Measurements from ENCODE around the gene GMPPB. TPM values are rescaled to one million over a fixed set of nuclear protein-coding genes. Genes with fewer than 3 reads are reported as not detected.

The GMPPB gene
- total and polyA plus RNA-seq, 9 of the 15 experiments (the other 6 are each of a cell fraction or from before 2014, with no cell fraction given): 0.53 to 17.4 (median 8.1) TPM

DNA sequence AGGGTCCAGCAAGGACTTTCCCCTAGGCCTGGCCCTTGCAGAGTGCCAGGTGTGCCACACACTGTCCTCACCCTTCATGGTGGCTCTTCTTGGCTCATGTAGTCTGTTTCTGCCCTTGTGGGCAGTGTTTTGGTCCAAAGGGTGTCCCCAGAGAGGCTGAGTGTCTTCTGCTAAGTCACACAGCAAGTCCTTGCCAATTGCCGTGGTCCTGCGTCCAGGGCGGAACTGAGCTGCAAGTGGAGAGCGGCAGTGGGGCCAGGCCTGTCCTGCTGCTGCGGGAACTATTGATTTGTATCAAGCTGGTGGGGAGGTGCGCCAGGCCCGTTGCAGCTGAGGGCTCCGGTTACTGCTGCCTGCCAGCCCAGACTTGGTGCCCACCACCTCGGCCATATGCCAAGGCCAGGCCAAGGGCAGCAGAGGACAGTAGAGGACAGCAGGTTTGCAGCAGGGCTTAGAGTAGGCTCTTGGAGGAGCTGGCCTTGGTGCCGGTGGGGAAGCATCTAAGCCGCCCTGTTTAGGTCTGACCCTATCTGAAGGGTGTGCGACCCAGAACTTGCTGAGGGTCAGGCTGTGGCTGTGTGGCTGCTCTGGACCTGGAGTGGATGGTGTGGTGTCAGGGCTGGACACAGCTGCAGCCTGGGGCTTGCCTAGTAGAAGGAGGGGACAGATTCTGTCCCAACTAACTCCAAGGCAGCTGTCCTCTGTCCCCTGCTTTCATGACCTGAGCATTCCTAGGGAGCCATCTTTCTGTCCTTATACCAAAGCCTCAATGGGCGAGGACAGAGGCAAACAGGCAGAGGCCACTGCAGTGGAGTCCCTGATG is 8.8 kb downstream of the GMPPB start:
- WGBS (ENCODE audit: insufficient coverage, low coverage, missing lambda C conversion rate): 67% methylated on average over 7 of the region's 13 CpGs
- ChIA-PET CTCF (ENCODE audit: low intra/inter-chr PET ratio) (no interaction called here), POLR2A (interaction anchor here (0.6 kb wide), 2 partner anchors 8 to 69 kb away, joined by 3 read pairs; no protein-coding TSS in a partner anchor)
- H4K20me1 ChIP-seq (replicated peaks; ENCODE audit: control insufficient read depth, insufficient read depth, low read length): no peaks in the 10 kb centered on the region
- no peaks in the 10 kb centered on the region for H3K27me3 ChIP-seq (ENCODE audit: control insufficient read depth in 2 of 2, insufficient read depth in 2 of 2, low read length in 2 of 2)
- no peaks in the 10 kb centered on the region for H3K79me2 ChIP-seq (ENCODE audit: control insufficient read depth, insufficient read depth, low read length)
- no peaks in the 10 kb centered on the region for H3K9me1 ChIP-seq (ENCODE audit: control insufficient read depth, insufficient read depth, low read length)
- H3K4me1 ChIP-seq (replicated peaks in 1 of 2; ENCODE audit: control insufficient read depth in 2 of 2, insufficient read depth in 2 of 2, low read length in 2 of 2): peaks cover 0 to 9% of the 10 kb centered on the region in 2 experiments; a peak in 1 of 5 replicates
- no peak overlapping the region for H3K4me2 ChIP-seq (ENCODE audit: insufficient read depth, low read length)
- no peak overlapping the region for H2AFZ ChIP-seq (ENCODE audit: low read depth, low read length)
- no peak for ATAC-seq
- no peaks in the 10 kb centered on the region for H3K9me3 ChIP-seq (replicated peaks; ENCODE audit: control insufficient read depth, insufficient read depth, low read depth, low read length)
- H3K4me3 ChIP-seq: no peak overlapping the region
- H3K36me3 ChIP-seq (ENCODE audit: control insufficient read depth, insufficient read depth, low read length): peaks cover 38% of the 10 kb centered on the region; the same call in 2 of the 3 replicates
- in situ Hi-C loops (cut with MboI) (no loop called here), intact Hi-C loops (cut with micrococcal nuclease) (no loop called here)
- DNase-seq (ENCODE audit: extremely low read depth in 1 of 4, low spot score in 3 of 4): no peak
- TF ChIP-seq POLR2G (IDR thresholded peaks at IDR 0.05; ENCODE audit: low read depth, low read length) (peak; percentile 44), ZNF184 (CRISPR knock-in tag; IDR thresholded peaks at IDR 0.05) (no peak), RHOXF2B (CRISPR knock-in tag; conservative IDR thresholded peaks at IDR 0.05) (no peak)
- TF ChIP-seq, protein P1, sequence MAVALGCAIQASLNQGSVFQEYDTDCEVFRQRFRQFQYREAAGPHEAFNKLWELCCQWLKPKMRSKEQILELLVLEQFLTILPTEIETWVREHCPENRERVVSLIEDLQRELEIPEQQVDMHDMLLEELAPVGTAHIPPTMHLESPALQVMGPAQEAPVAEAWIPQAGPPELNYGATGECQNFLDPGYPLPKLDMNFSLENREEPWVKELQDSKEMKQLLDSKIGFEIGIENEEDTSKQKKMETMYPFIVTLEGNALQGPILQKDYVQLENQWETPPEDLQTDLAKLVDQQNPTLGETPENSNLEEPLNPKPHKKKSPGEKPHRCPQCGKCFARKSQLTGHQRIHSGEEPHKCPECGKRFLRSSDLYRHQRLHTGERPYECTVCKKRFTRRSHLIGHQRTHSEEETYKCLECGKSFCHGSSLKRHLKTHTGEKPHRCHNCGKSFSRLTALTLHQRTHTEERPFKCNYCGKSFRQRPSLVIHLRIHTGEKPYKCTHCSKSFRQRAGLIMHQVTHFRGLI (CRISPR knock-in tag; IDR thresholded peaks at IDR 0.05): no peak
- FAIRE-seq: no peak
- no peak overlapping the region for H3K9ac ChIP-seq (ENCODE audit: insufficient read depth in 1 of 2, low read depth in 2 of 2, low read length in 2 of 2)
- BruUV-seq (replicated peaks): no TSS peak
- H3K27ac ChIP-seq (ENCODE audit: extremely low read depth, low read depth, low read length): no peak overlapping the region

Measured in K562 (cell line).